ENCODE results near the gene TASP1. TPM values are rescaled to one million over a fixed set of nuclear protein-coding genes. Genes with fewer than 3 reads are reported as not detected.

The TASP1 gene
- total and polyA plus RNA-seq, 7 experiments from 2014 or later, result 10.6 to 19.3 (median 13.3) TPM

DNA sequence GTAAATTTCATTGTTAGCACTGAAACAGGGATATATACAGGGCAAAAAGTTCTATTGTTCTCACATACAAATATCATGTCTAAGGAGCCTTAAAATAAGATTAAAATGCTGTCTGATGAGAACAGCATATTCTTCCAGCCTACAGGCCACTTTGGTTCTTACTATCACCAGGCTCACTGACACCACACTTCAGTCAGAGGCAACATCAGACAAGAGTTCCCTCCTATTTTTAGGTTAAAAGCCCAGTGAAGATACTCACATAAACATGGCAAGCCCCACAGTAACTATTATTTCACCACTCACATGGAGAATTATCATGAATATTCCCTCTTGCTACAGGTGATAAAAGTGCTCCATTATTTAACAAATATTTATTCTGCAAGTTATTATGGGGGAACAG, 241.9 kb downstream of the TASP1 start:
- no peak overlapping the region for H3K4me3 Mint-ChIP-seq
- H3K27ac ChIP-seq (ENCODE audit: low read depth, low read length), result no peak overlapping the region
- no peaks in the 10 kb centered on the region for H3K27me3 Mint-ChIP-seq
- DNase-seq, result no peak
- no peaks in the 10 kb centered on the region for H3K4me1 ChIP-seq (ENCODE audit: control insufficient read depth in 2 of 2, insufficient read depth in 2 of 2, low read length in 2 of 2)
- H3K27ac Mint-ChIP-seq, result no peak overlapping the region
- POLR2A ChIA-PET, result no interaction called here
- CTCF ChIA-PET, result no interaction called here
- H3K9me3 ChIP-seq (ENCODE audit: control insufficient read depth in 2 of 3, low read length in 3 of 3), result no peaks in the 10 kb centered on the region
- H3K36me3 Mint-ChIP-seq, result peaks cover 0 to 68% (median 53%) of the 10 kb centered on the region in 5 donors
- ATAC-seq, result no peak
- H3K36me3 ChIP-seq (ENCODE audit: control insufficient read depth in 2 of 3, insufficient read depth in 3 of 3, low read length in 3 of 3), result no peaks in the 10 kb centered on the region
- H3K4me3 ChIP-seq (ENCODE audit: low read length), result no peak overlapping the region
- H3K4me1 Mint-ChIP-seq, result no peaks in the 10 kb centered on the region
- intact Hi-C loops (cut with micrococcal nuclease), result loop anchor here in 1 of 2 donors (10.0 kb wide), 1 partner anchor 62 kb away; no protein-coding TSS in a partner anchor
- H3K9me3 Mint-ChIP-seq, result peaks cover 0 to 8% (median 0%) of the 10 kb centered on the region in 11 donors
- H3K27me3 ChIP-seq (ENCODE audit: control insufficient read depth in 2 of 2, insufficient read depth in 2 of 2, low read length in 2 of 2), result no peaks in the 10 kb centered on the region

DNA sequence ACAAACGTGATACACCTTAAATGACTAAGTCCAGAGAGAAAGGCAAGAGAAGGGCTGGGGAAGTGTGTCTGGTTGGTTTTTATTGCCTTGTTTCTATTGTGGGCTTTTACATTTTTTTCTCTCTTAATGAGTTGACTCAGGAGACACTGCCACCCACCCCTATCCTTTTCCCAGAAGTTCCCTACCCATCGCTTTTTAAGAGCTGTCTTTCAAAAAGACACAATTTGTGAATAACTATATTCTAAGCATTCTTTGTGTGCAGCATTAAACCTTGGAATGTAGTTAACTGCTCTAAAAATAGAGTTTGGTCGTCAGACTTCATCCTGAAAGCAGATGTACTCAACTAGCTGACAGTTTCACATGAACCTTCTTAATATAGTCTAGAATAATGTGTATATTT, 242.7 kb downstream of the TASP1 start:
- intact Hi-C loops (cut with micrococcal nuclease), result loop anchor here in 1 of 2 donors (10.0 kb wide), 1 partner anchor 61 kb away; no protein-coding TSS in a partner anchor
- Mint-ChIP-seq H3K9me3 (peaks cover 0 to 10% (median 0%) of the 10 kb centered on the region in 11 donors), H3K4me3 (no peak overlapping the region), H3K27me3 (no peaks in the 10 kb centered on the region), H3K4me1 (no peaks in the 10 kb centered on the region), H3K36me3 (peaks cover 0 to 76% (median 59%) of the 10 kb centered on the region in 5 donors), H3K27ac (no peak overlapping the region)
- H3K4me3 ChIP-seq (ENCODE audit: low read length), result no peak overlapping the region
- ChIA-PET POLR2A (no interaction called here), CTCF (no interaction called here)
- no peaks in the 10 kb centered on the region for H3K9me3 ChIP-seq (ENCODE audit: control insufficient read depth in 2 of 3, low read length in 3 of 3)
- DNase-seq, result no peak
- ATAC-seq, result no peak
- no peaks in the 10 kb centered on the region for H3K36me3 ChIP-seq (ENCODE audit: control insufficient read depth in 2 of 3, insufficient read depth in 3 of 3, low read length in 3 of 3)
- H3K27me3 ChIP-seq (ENCODE audit: control insufficient read depth in 2 of 2, insufficient read depth in 2 of 2, low read length in 2 of 2), result no peaks in the 10 kb centered on the region
- no peaks in the 10 kb centered on the region for H3K4me1 ChIP-seq (ENCODE audit: control insufficient read depth in 2 of 2, insufficient read depth in 2 of 2, low read length in 2 of 2)
- H3K27ac ChIP-seq (ENCODE audit: low read depth, low read length), result no peak overlapping the region

DNA sequence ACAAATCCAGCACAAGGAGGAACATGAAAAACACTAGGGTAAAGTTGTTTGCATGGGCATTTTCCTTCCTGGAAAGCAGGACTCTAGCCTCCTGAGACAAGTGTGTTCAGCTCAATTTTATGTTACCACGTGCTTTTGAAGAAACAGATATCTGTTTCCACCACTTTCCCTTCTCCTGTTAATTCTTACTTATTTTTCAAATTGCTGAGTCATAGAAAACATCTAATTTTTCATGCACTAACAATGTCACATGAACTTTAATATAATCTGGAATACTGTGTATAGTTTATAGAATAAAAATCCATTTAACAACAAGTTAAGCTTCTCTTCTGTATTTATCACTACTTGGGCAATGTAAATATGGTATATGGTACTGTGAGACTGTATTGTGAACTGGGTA, 243.5 kb downstream of the TASP1 start:
- no peak overlapping the region for H3K4me3 Mint-ChIP-seq
- H3K27me3 Mint-ChIP-seq, result no peaks in the 10 kb centered on the region
- H3K4me1 ChIP-seq (ENCODE audit: control insufficient read depth in 2 of 2, insufficient read depth in 2 of 2, low read length in 2 of 2), result no peaks in the 10 kb centered on the region
- H3K27ac Mint-ChIP-seq, result no peak overlapping the region
- POLR2A ChIA-PET, result no interaction called here
- CTCF ChIA-PET, result no interaction called here
- ATAC-seq (no peak), DNase-seq (no peak)
- no peak overlapping the region for H3K27ac ChIP-seq (ENCODE audit: low read depth, low read length)
- H3K9me3 Mint-ChIP-seq, result peaks cover 0 to 14% (median 5%) of the 10 kb centered on the region in 11 donors
- intact Hi-C loops (cut with micrococcal nuclease), result loop anchor here in 1 of 2 donors (10.0 kb wide), 1 partner anchor 60 kb away; no protein-coding TSS in a partner anchor
- H3K36me3 ChIP-seq (ENCODE audit: control insufficient read depth in 2 of 3, insufficient read depth in 3 of 3, low read length in 3 of 3), result peaks cover 0 to 5% (median 3%) of the 10 kb centered on the region in 3 experiments
- H3K4me1 Mint-ChIP-seq, result no peaks in the 10 kb centered on the region
- H3K36me3 Mint-ChIP-seq, result peaks cover 0 to 80% (median 67%) of the 10 kb centered on the region in 5 donors
- H3K9me3 ChIP-seq (ENCODE audit: control insufficient read depth in 2 of 3, low read length in 3 of 3), result no peaks in the 10 kb centered on the region
- H3K4me3 ChIP-seq (ENCODE audit: low read length), result no peak overlapping the region
- H3K27me3 ChIP-seq (ENCODE audit: control insufficient read depth in 2 of 2, insufficient read depth in 2 of 2, low read length in 2 of 2), result no peaks in the 10 kb centered on the region

DNA sequence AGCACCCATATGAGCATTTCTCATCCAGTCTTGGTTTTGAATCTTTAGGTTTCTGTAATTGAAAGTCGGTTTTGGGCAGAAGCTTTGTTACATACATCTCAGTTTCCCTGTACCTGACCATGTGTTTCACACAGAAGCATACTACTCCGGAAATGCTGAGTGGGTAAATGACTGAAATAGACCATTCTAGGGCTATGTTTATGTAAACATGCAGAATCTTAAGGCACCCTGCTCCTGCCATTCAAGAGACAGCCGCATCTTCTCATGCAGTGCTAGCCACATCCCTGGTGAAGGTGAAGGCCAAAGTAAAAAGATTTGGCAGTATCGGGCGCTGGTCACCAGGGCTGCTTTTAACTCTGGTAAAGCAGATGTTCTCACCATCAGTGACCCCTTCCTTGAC, 246.3 kb downstream of the TASP1 start:
- peaks cover 2 to 35% (median 14%) of the 10 kb centered on the region in 11 donors for H3K9me3 Mint-ChIP-seq
- no peak overlapping the region for H3K27ac Mint-ChIP-seq
- no peak overlapping the region for H3K4me3 ChIP-seq (ENCODE audit: low read length)
- H3K36me3 ChIP-seq (ENCODE audit: control insufficient read depth in 2 of 3, insufficient read depth in 3 of 3, low read length in 3 of 3), result peaks cover 0 to 12% (median 8%) of the 10 kb centered on the region in 3 experiments
- intact Hi-C loops (cut with micrococcal nuclease), result loop anchor here in 1 of 2 donors (10.0 kb wide), 1 partner anchor 58 kb away; no protein-coding TSS in a partner anchor
- CTCF ChIA-PET, result no interaction called here
- H3K36me3 Mint-ChIP-seq, result peaks cover 8 to 83% (median 71%) of the 10 kb centered on the region in 5 donors
- H3K4me1 ChIP-seq (ENCODE audit: control insufficient read depth in 2 of 2, insufficient read depth in 2 of 2, low read length in 2 of 2), result no peaks in the 10 kb centered on the region
- DNase-seq (no peak), ATAC-seq (no peak)
- H3K4me3 Mint-ChIP-seq, result no peak overlapping the region
- no peaks in the 10 kb centered on the region for H3K27me3 Mint-ChIP-seq
- H3K27me3 ChIP-seq (ENCODE audit: control insufficient read depth in 2 of 2, insufficient read depth in 2 of 2, low read length in 2 of 2), result no peaks in the 10 kb centered on the region
- H3K27ac ChIP-seq (ENCODE audit: low read depth, low read length), result no peak overlapping the region
- H3K4me1 Mint-ChIP-seq, result no peaks in the 10 kb centered on the region
- POLR2A ChIA-PET, result no interaction called here
- H3K9me3 ChIP-seq (ENCODE audit: control insufficient read depth in 2 of 3, low read length in 3 of 3), result no peaks in the 10 kb centered on the region

DNA sequence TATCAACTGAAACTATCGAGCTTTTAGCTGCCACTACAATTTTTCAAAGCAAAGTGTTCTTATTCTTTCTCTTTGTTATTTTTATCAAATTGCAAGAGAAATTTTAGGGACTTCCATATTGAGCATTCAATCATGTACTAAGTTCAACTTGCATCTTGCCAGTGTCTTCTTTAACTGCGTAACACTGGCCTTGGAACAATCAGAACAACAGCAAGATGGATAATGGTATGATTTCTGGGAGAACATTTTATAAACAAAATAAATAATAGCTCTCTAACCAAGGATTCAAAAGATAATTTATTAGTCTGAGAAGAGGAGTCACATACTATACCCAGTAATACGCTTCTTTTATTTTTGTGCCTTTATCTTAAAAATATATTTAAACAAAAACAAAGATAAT, 249.6 kb downstream of the TASP1 start:
- Histone ChIP-seq H3K27ac (ENCODE audit: low read depth, low read length) (no peak overlapping the region), H3K4me3 (ENCODE audit: low read length) (no peak overlapping the region), H3K27me3 (ENCODE audit: control insufficient read depth in 2 of 2, insufficient read depth in 2 of 2, low read length in 2 of 2) (no peaks in the 10 kb centered on the region), H3K36me3 (ENCODE audit: control insufficient read depth in 2 of 3, insufficient read depth in 3 of 3, low read length in 3 of 3) (peaks cover 0 to 12% (median 8%) of the 10 kb centered on the region in 3 experiments), H3K9me3 (ENCODE audit: control insufficient read depth in 2 of 3, low read length in 3 of 3) (no peaks in the 10 kb centered on the region), H3K4me1 (ENCODE audit: control insufficient read depth in 2 of 2, insufficient read depth in 2 of 2, low read length in 2 of 2) (no peaks in the 10 kb centered on the region)
- no peaks in the 10 kb centered on the region for H3K27me3 Mint-ChIP-seq
- H3K4me3 Mint-ChIP-seq, result no peak overlapping the region
- no peak overlapping the region for H3K27ac Mint-ChIP-seq
- ChIA-PET CTCF (interaction anchor here (0.7 kb wide), 1 partner anchor 28 kb away, joined by 6 read pairs; no protein-coding TSS in a partner anchor), POLR2A (no interaction called here)
- H3K36me3 Mint-ChIP-seq, result peaks cover 16 to 90% (median 78%) of the 10 kb centered on the region in 5 donors
- peaks cover 4 to 60% (median 28%) of the 10 kb centered on the region in 11 donors for H3K9me3 Mint-ChIP-seq
- intact Hi-C loops (cut with micrococcal nuclease), result no loop called here
- H3K4me1 Mint-ChIP-seq, result no peaks in the 10 kb centered on the region
- DNase-seq (no peak), ATAC-seq (no peak)

DNA sequence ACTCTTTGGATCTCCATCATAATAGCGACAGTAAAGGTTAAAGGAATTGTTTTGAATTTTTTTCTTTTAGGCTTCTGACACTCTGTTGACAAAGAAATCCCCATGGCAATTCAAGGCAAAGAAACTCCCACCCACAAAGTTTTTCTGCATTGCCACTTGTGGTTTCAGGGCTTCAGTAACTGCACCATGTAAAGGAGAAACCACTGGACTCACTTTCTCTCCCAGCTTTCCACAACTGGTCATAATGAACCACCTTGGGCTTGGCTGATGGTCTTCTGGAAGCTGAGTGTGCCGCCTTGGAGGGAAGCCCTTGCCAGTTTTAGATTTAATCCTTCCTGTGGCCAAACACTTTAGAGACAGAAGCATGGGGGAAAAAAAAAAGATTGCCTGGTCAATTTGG, 254.6 kb downstream of the TASP1 start:
- Histone ChIP-seq H3K9me3 (ENCODE audit: control insufficient read depth in 2 of 3, low read length in 3 of 3) (peaks cover 0 to 31% (median 0%) of the 10 kb centered on the region in 3 experiments), H3K36me3 (ENCODE audit: control insufficient read depth in 2 of 3, insufficient read depth in 3 of 3, low read length in 3 of 3) (peaks cover 0 to 6% (median 0%) of the 10 kb centered on the region in 3 experiments), H3K27me3 (ENCODE audit: control insufficient read depth in 2 of 2, insufficient read depth in 2 of 2, low read length in 2 of 2) (no peaks in the 10 kb centered on the region), H3K4me1 (ENCODE audit: control insufficient read depth in 2 of 2, insufficient read depth in 2 of 2, low read length in 2 of 2) (no peaks in the 10 kb centered on the region), H3K27ac (ENCODE audit: low read depth, low read length) (no peak overlapping the region), H3K4me3 (ENCODE audit: low read length) (no peak overlapping the region)
- H3K4me1 Mint-ChIP-seq, result no peaks in the 10 kb centered on the region
- ChIA-PET POLR2A (no interaction called here), CTCF (no interaction called here)
- no peak overlapping the region for H3K27ac Mint-ChIP-seq
- intact Hi-C loops (cut with micrococcal nuclease), result no loop called here
- peaks cover 10 to 86% (median 43%) of the 10 kb centered on the region in 11 donors for H3K9me3 Mint-ChIP-seq
- H3K4me3 Mint-ChIP-seq, result no peak overlapping the region
- no peak for ATAC-seq
- H3K27me3 Mint-ChIP-seq, result no peaks in the 10 kb centered on the region
- no peak for DNase-seq
- peaks cover 17 to 73% (median 63%) of the 10 kb centered on the region in 5 donors for H3K36me3 Mint-ChIP-seq

DNA sequence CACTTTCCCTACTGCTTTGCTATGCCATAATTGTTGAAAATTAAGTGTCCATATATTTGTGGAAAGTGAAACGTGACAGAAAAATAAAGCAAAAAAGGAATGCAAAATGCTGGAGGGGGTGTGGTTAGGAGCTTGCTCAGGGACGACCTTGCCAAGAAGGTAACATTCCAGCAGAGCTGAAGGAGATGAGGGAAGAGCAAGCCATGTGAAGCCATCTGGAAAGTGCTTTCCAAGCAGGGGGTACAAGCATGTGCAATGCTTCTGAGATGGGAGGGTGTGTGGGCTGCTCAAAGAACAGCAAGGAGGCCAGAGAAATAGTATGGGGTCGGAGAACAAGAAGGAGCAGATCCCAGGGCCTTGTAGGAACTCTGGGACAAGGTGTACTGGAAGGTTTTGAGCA, 255.9 kb downstream of the TASP1 start:
- Histone ChIP-seq H3K4me3 (ENCODE audit: low read length) (no peak overlapping the region), H3K27ac (ENCODE audit: low read depth, low read length) (no peak overlapping the region), H3K9me3 (ENCODE audit: control insufficient read depth in 2 of 3, low read length in 3 of 3) (peaks cover 0 to 31% (median 0%) of the 10 kb centered on the region in 3 experiments), H3K27me3 (ENCODE audit: control insufficient read depth in 2 of 2, insufficient read depth in 2 of 2, low read length in 2 of 2) (no peaks in the 10 kb centered on the region), H3K36me3 (ENCODE audit: control insufficient read depth in 2 of 3, insufficient read depth in 3 of 3, low read length in 3 of 3) (peaks cover 0 to 4% (median 0%) of the 10 kb centered on the region in 3 experiments), H3K4me1 (ENCODE audit: control insufficient read depth in 2 of 2, insufficient read depth in 2 of 2, low read length in 2 of 2) (no peaks in the 10 kb centered on the region)
- H3K36me3 Mint-ChIP-seq, result peaks cover 15 to 59% (median 53%) of the 10 kb centered on the region in 5 donors
- ChIA-PET CTCF (no interaction called here), POLR2A (no interaction called here)
- intact Hi-C loops (cut with micrococcal nuclease), result no loop called here
- ATAC-seq (no peak), DNase-seq (no peak)
- no peak overlapping the region for H3K4me3 Mint-ChIP-seq
- no peak overlapping the region for H3K27ac Mint-ChIP-seq
- no peaks in the 10 kb centered on the region for H3K4me1 Mint-ChIP-seq
- H3K9me3 Mint-ChIP-seq, result peaks cover 16 to 86% (median 53%) of the 10 kb centered on the region in 11 donors
- H3K27me3 Mint-ChIP-seq, result no peaks in the 10 kb centered on the region
